Measurements from ENCODE around the gene IL17B. TPM values are rescaled to one million over a fixed set of nuclear protein-coding genes. Genes with fewer than 3 reads are reported as not detected.

IL17B gene
- total and polyA plus RNA-seq, 2 experiments from 2014 or later: 0.43 TPM; not detected in 1

- no peak for TF ChIP-seq EZH2 (IDR thresholded peaks at IDR 0.05; ENCODE audit: insufficient read depth, poor library complexity, severe bottlenecking)
- no peak for TF ChIP-seq EZH2phosphoT487 (IDR thresholded peaks at IDR 0.05; ENCODE audit: insufficient read depth, low read depth)
- no peak for DNase-seq
- Histone ChIP-seq H3K36me3 (ENCODE audit: low read depth) (no peaks in the 10 kb centered on the region), H3K27ac (no peak overlapping the region), H3K4me3 (no peak overlapping the region), H3K27me3 (replicated peaks; ENCODE audit: insufficient read depth) (no peaks in the 10 kb centered on the region; the same call in 1 of the 2 replicates), H3K9ac (no peak overlapping the region), H4K20me1 (ENCODE audit: insufficient read depth) (no peaks in the 10 kb centered on the region), H3K4me2 (ENCODE audit: unreplicated experiment) (no peak overlapping the region), H3K9me3 (ENCODE audit: low read depth) (no peaks in the 10 kb centered on the region), H3F3A (ENCODE audit: insufficient read depth) (no peaks in the 10 kb centered on the region), H2AFZ (no peak overlapping the region), H3K4me1 (ENCODE audit: insufficient read depth) (no peaks in the 10 kb centered on the region), H3K9me2 (ENCODE audit: insufficient read depth) (no peaks in the 10 kb centered on the region), H3K79me2 (ENCODE audit: insufficient read depth) (no peaks in the 10 kb centered on the region)
- WGBS, 2 experiments (ENCODE audit: low coverage in 1 of 2, low lambda C conversion rate in 2 of 2, missing lambda C conversion rate in 2 of 2): 81 to 88% methylated on average over 6 of the region's 6 CpGs
- in situ Hi-C loops (cut with MboI): loop anchor here (10.0 kb wide), 1 partner anchor 189 kb away; no protein-coding TSS in a partner anchor
Measured at GRCh38 chr5:149375434-149375833, 3.7 kb downstream of the IL17B start.

- no peaks in the 10 kb centered on the region for H4K20me1 ChIP-seq (ENCODE audit: insufficient read depth)
- no peaks in the 10 kb centered on the region for H3F3A ChIP-seq (ENCODE audit: insufficient read depth)
- H3K9me2 ChIP-seq (ENCODE audit: insufficient read depth): no peaks in the 10 kb centered on the region
- H3K27me3 ChIP-seq (replicated peaks; ENCODE audit: insufficient read depth): no peaks in the 10 kb centered on the region; the same call in 1 of the 2 replicates
- no peak overlapping the region for H3K27ac ChIP-seq
- H2AFZ ChIP-seq: no peak overlapping the region
- WGBS, 2 experiments (ENCODE audit: low coverage in 1 of 2, low lambda C conversion rate in 2 of 2, missing lambda C conversion rate in 2 of 2): 86 to 93% methylated on average over 3 of the region's 3 CpGs
- no peaks in the 10 kb centered on the region for H3K4me1 ChIP-seq (ENCODE audit: insufficient read depth)
- H3K4me2 ChIP-seq (ENCODE audit: unreplicated experiment): no peak overlapping the region
- H3K79me2 ChIP-seq (ENCODE audit: insufficient read depth): no peaks in the 10 kb centered on the region
- in situ Hi-C loops (cut with MboI): loop anchor here (10.0 kb wide), 1 partner anchor 190 kb away; no protein-coding TSS in a partner anchor
- H3K4me3 ChIP-seq: no peak overlapping the region
- H3K9me3 ChIP-seq (ENCODE audit: low read depth): no peaks in the 10 kb centered on the region
- no peak for TF ChIP-seq EZH2phosphoT487 (IDR thresholded peaks at IDR 0.05; ENCODE audit: insufficient read depth, low read depth)
- no peak for TF ChIP-seq EZH2 (IDR thresholded peaks at IDR 0.05; ENCODE audit: insufficient read depth, poor library complexity, severe bottlenecking)
- no peak overlapping the region for H3K9ac ChIP-seq
- no peaks in the 10 kb centered on the region for H3K36me3 ChIP-seq (ENCODE audit: low read depth)
- DNase-seq: no peak
Measured at GRCh38 chr5:149374801-149375200, 4.3 kb downstream of the IL17B start.

GRCh38 chr5:149374303-149374702 is 4.8 kb downstream of the IL17B start:
- Histone ChIP-seq H3K79me2 (ENCODE audit: insufficient read depth) (no peaks in the 10 kb centered on the region), H3K36me3 (ENCODE audit: low read depth) (no peaks in the 10 kb centered on the region), H3K9ac (no peak overlapping the region), H3K27ac (no peak overlapping the region), H3F3A (ENCODE audit: insufficient read depth) (no peaks in the 10 kb centered on the region), H4K20me1 (ENCODE audit: insufficient read depth) (no peaks in the 10 kb centered on the region), H3K27me3 (replicated peaks; ENCODE audit: insufficient read depth) (no peaks in the 10 kb centered on the region; the same call in 1 of the 2 replicates), H3K4me2 (ENCODE audit: unreplicated experiment) (no peak overlapping the region), H3K9me3 (ENCODE audit: low read depth) (no peaks in the 10 kb centered on the region), H3K4me1 (ENCODE audit: insufficient read depth) (no peaks in the 10 kb centered on the region), H3K4me3 (no peak overlapping the region), H2AFZ (no peak overlapping the region), H3K9me2 (ENCODE audit: insufficient read depth) (no peaks in the 10 kb centered on the region)
- TF ChIP-seq EZH2phosphoT487 (IDR thresholded peaks at IDR 0.05; ENCODE audit: insufficient read depth, low read depth) (no peak), EZH2 (IDR thresholded peaks at IDR 0.05; ENCODE audit: insufficient read depth, poor library complexity, severe bottlenecking) (no peak)
- WGBS, 2 experiments (ENCODE audit: low coverage in 1 of 2, low lambda C conversion rate in 2 of 2, missing lambda C conversion rate in 2 of 2): 91 to 92% methylated on average over 20 of the region's 20 CpGs
- DNase-seq: no peak
- in situ Hi-C loops (cut with MboI): loop anchor here (10.0 kb wide), 1 partner anchor 190 kb away; no protein-coding TSS in a partner anchor

- no peak for DNase-seq
- no peaks in the 10 kb centered on the region for H3K79me2 ChIP-seq (ENCODE audit: insufficient read depth)
- H3K4me1 ChIP-seq (ENCODE audit: insufficient read depth): no peaks in the 10 kb centered on the region
- no peaks in the 10 kb centered on the region for H3K9me3 ChIP-seq (ENCODE audit: low read depth)
- H3K27ac ChIP-seq: no peak overlapping the region
- in situ Hi-C loops (cut with MboI): loop anchor here (10.0 kb wide), 1 partner anchor 192 kb away; no protein-coding TSS in a partner anchor
- H3K4me3 ChIP-seq: no peak overlapping the region
- H2AFZ ChIP-seq: no peak overlapping the region
- no peak for TF ChIP-seq EZH2 (IDR thresholded peaks at IDR 0.05; ENCODE audit: insufficient read depth, poor library complexity, severe bottlenecking)
- TF ChIP-seq EZH2phosphoT487 (IDR thresholded peaks at IDR 0.05; ENCODE audit: insufficient read depth, low read depth): no peak
- no peaks in the 10 kb centered on the region for H3K36me3 ChIP-seq (ENCODE audit: low read depth)
- 94 to 100% methylated on average over 3 of the region's 3 CpGs for WGBS, 2 experiments (ENCODE audit: low coverage in 1 of 2, low lambda C conversion rate in 2 of 2, missing lambda C conversion rate in 2 of 2)
- H3K9ac ChIP-seq: no peak overlapping the region
- no peak overlapping the region for H3K4me2 ChIP-seq (ENCODE audit: unreplicated experiment)
- H4K20me1 ChIP-seq (ENCODE audit: insufficient read depth): no peaks in the 10 kb centered on the region
- no peaks in the 10 kb centered on the region for H3K27me3 ChIP-seq (replicated peaks; ENCODE audit: insufficient read depth)
- no peaks in the 10 kb centered on the region for H3F3A ChIP-seq (ENCODE audit: insufficient read depth)
- no peaks in the 10 kb centered on the region for H3K9me2 ChIP-seq (ENCODE audit: insufficient read depth)
Measured at GRCh38 chr5:149372932-149373331, 6.2 kb downstream of the IL17B start.
